ENCODE results near the gene RNU1-1.
"Not testable (repeated sequence)": the region's sequence is repeated elsewhere in the genome, so short reads cannot be mapped to it uniquely, and the experiment has no call there.

DNA sequence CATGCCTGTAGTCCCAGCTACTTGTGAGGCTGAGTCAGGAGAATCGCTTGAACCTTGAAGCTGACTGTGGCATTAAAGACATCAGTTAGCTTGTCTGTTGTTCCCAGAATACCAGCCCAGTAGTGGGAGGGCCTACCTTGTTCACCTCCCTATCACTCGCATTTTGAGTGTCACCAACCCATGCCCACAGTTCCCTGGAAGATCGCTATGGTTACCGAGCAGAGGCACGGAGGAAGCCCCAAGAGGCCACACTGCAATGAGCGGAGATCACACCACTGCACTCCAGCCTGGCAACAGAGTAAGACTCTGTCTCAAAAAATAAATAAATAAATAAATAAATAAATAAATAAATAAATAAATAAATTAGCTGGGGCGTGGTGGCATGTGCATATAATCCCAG, 21.1 kb downstream of the RNU1-1 start:
- TF ChIP-seq, protein P1, sequence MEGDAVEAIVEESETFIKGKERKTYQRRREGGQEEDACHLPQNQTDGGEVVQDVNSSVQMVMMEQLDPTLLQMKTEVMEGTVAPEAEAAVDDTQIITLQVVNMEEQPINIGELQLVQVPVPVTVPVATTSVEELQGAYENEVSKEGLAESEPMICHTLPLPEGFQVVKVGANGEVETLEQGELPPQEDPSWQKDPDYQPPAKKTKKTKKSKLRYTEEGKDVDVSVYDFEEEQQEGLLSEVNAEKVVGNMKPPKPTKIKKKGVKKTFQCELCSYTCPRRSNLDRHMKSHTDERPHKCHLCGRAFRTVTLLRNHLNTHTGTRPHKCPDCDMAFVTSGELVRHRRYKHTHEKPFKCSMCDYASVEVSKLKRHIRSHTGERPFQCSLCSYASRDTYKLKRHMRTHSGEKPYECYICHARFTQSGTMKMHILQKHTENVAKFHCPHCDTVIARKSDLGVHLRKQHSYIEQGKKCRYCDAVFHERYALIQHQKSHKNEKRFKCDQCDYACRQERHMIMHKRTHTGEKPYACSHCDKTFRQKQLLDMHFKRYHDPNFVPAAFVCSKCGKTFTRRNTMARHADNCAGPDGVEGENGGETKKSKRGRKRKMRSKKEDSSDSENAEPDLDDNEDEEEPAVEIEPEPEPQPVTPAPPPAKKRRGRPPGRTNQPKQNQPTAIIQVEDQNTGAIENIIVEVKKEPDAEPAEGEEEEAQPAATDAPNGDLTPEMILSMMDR (IDR thresholded peaks at IDR 0.05) = not testable (repeated sequence)
- TF ChIP-seq POLR2A (IDR thresholded peaks at IDR 0.05) = not testable (repeated sequence)

Measured in heart left ventricle (tissue), 13 donors.